Measurements from ENCODE around the gene ALKBH5. TPM values are rescaled to one million over a fixed set of nuclear protein-coding genes. Genes with fewer than 3 reads are reported as not detected.

The ALKBH5 gene
- total RNA-seq, 4 donors from 2014 or later, result 188 to 271 (median 224) TPM

- TF ChIP-seq POLR2A (IDR thresholded peaks at IDR 0.05), result no peak
- TF ChIP-seq, protein P1, sequence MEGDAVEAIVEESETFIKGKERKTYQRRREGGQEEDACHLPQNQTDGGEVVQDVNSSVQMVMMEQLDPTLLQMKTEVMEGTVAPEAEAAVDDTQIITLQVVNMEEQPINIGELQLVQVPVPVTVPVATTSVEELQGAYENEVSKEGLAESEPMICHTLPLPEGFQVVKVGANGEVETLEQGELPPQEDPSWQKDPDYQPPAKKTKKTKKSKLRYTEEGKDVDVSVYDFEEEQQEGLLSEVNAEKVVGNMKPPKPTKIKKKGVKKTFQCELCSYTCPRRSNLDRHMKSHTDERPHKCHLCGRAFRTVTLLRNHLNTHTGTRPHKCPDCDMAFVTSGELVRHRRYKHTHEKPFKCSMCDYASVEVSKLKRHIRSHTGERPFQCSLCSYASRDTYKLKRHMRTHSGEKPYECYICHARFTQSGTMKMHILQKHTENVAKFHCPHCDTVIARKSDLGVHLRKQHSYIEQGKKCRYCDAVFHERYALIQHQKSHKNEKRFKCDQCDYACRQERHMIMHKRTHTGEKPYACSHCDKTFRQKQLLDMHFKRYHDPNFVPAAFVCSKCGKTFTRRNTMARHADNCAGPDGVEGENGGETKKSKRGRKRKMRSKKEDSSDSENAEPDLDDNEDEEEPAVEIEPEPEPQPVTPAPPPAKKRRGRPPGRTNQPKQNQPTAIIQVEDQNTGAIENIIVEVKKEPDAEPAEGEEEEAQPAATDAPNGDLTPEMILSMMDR (IDR thresholded peaks at IDR 0.05 in 4 of 5, conservative IDR thresholded peaks at IDR 0.05 in 1 of 5), result no peak
- in situ Hi-C loops (cut with MboI; ENCODE audit: low sequenced_read_pairs in 4 of 4) (loop anchor here in 2 of 4 donors (5.0 to 10.0 kb wide), 2 partner anchors 88 to 91 kb away; partner anchors contain the start of genes TOP3A (in 2 of the 2) and SMCR8 (in 1 of the 2)), intact Hi-C loops (cut with DNase I; ENCODE audit: low total_unique reads) (loop anchor here (2.0 kb wide), 2 partner anchors 37 to 41 kb away; partner anchors contain the start of genes ALKBH5 and MIEF2)
- DNase-seq, result no peak
- Histone ChIP-seq H3K4me1 (peaks cover 16 to 17% of the 10 kb centered on the region in 2 donors), H3K36me3 (no peaks in the 10 kb centered on the region), H3K4me3 (no peak overlapping the region), H3K9me3 (no peaks in the 10 kb centered on the region), H3K27ac (peak overlapping the region; percentile 65 to 72 (median 71)), H3K27me3 (no peaks in the 10 kb centered on the region)
- ATAC-seq, result no peak
These were observed 40.4 kb downstream of the ALKBH5 start for GRCh38 chr17:18224053-18224386.

- ATAC-seq (peak; percentile 5 to 10), DNase-seq (no peak)
- Histone ChIP-seq H3K36me3 (no peaks in the 10 kb centered on the region), H3K4me3 (peak overlapping the region; percentile 50 to 67 (median 59)), H3K27ac (peak overlapping the region; percentile 65 to 72 (median 71)), H3K27me3 (no peaks in the 10 kb centered on the region), H3K9me3 (no peaks in the 10 kb centered on the region), H3K4me1 (peaks cover 16 to 17% of the 10 kb centered on the region in 2 donors)
- no peak for TF ChIP-seq POLR2A (IDR thresholded peaks at IDR 0.05)
- TF ChIP-seq, protein P1 (IDR thresholded peaks at IDR 0.05 in 4 of 5, conservative IDR thresholded peaks at IDR 0.05 in 1 of 5), result no peak
- intact Hi-C loops (cut with DNase I; ENCODE audit: low total_unique reads) (loop anchor here (1.0 to 2.0 kb wide), 3 partner anchors 36 to 91 kb away; partner anchors contain the start of genes ALKBH5, MIEF2 and SMCR8), in situ Hi-C loops (cut with MboI; ENCODE audit: low sequenced_read_pairs in 4 of 4) (loop anchor here in 2 of 4 donors (5.0 to 10.0 kb wide), 2 partner anchors 88 to 90 kb away; partner anchors contain the start of genes TOP3A (in 2 of the 2) and SMCR8 (in 1 of the 2))
These were observed 40.9 kb downstream of the ALKBH5 start for GRCh38 chr17:18224387-18225120.

GRCh38 chr17:18225121-18225641 is 41.6 kb downstream of the ALKBH5 start, which contains the start of gene LLGL1:
Gene LLGL1 (plus strand): TSS chr17:18225635. CDS start chr17:18225683, 48 bp downstream.
- ATAC-seq (peak; percentile 91), DNase-seq (peak; percentile 93 to 95)
- H3K4me3 ChIP-seq, result peak within 1 kb of the TSS; percentile 50 to 78 (median 62)
- H3K27me3 ChIP-seq, result no peaks in the 10 kb centered on the region
- H3K4me1 ChIP-seq, result peaks cover 16 to 17% of the 10 kb centered on the region in 2 donors
- H3K27ac ChIP-seq, result peak within 1 kb of the TSS; percentile 65 to 72 (median 71)
- TF ChIP-seq POLR2A (IDR thresholded peaks at IDR 0.05), result no peak
- TF ChIP-seq, protein P1 (IDR thresholded peaks at IDR 0.05 in 4 of 5, conservative IDR thresholded peaks at IDR 0.05 in 1 of 5), result no peak
- H3K9me3 ChIP-seq, result no peaks in the 10 kb centered on the region
- in situ Hi-C loops (cut with MboI; ENCODE audit: low sequenced_read_pairs in 4 of 4), result loop anchor here in 1 of 4 donors (10.0 kb wide), 1 partner anchor 90 kb away; the partner anchor contains the start of genes SMCR8 and TOP3A
- intact Hi-C loops (cut with DNase I; ENCODE audit: low total_unique reads), result loop anchor here (1.0 to 2.0 kb wide), 3 partner anchors 36 to 90 kb away; partner anchors contain the start of genes ALKBH5, MIEF2 and SMCR8
- no peaks in the 10 kb centered on the region for H3K36me3 ChIP-seq

DNA sequence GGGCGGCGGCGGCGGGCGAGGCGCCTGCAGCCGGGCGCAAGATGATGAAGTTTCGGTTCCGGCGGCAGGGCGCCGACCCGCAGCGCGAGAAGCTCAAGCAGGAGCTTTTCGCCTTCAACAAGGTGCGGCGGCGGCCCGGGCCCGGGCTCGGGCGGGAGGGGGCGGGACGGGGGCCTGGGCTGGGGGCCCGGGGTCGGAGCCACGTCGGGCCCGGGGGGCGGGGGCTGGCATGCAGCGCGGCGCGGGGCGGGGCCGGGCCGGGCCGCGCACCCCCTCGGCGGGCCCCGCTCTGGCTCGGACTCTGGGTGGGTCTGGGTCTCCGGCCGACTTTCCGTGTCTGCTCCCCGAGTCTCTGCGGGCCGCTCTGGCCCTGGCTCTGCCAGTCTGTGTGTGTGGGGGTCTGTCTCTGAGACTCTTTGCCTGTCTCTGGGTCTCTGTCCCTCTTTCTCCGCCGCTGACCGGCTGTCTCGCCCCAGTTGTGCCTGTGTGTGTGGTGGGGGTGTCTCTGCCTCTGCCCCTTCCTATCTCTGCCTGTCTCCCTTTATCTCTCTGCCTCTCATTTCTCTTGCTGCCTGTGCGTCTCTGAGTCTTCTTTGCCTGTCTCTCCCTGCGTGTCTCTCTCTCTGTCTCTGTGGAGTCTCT is 42.1 kb downstream of the ALKBH5 start:
- H3K9me3 ChIP-seq, result no peaks in the 10 kb centered on the region
- in situ Hi-C loops (cut with MboI; ENCODE audit: low sequenced_read_pairs in 4 of 4) (loop anchor here in 1 of 4 donors (10.0 kb wide), 1 partner anchor 89 kb away; the partner anchor contains the start of genes SMCR8 and TOP3A), intact Hi-C loops (cut with DNase I; ENCODE audit: low total_unique reads) (loop anchor here (1.0 to 2.0 kb wide), 3 partner anchors 35 to 90 kb away; partner anchors contain the start of genes ALKBH5, MIEF2 and SMCR8)
- H3K27me3 ChIP-seq, result no peaks in the 10 kb centered on the region
- peaks cover 16 to 17% of the 10 kb centered on the region in 2 donors for H3K4me1 ChIP-seq
- DNase-seq, result no peak
- H3K4me3 ChIP-seq, result peak overlapping the region; percentile 48 to 78 (median 62)
- TF ChIP-seq, protein P1 (IDR thresholded peaks at IDR 0.05 in 4 of 5, conservative IDR thresholded peaks at IDR 0.05 in 1 of 5), result no peak
- TF ChIP-seq POLR2A (IDR thresholded peaks at IDR 0.05), result no peak
- peak; percentile 21 to 27 for ATAC-seq
- no peaks in the 10 kb centered on the region for H3K36me3 ChIP-seq
- peak overlapping the region; percentile 32 to 65 (median 62) for H3K27ac ChIP-seq
